ENCODE data around the gene GATB.

The GATB gene

DNA sequence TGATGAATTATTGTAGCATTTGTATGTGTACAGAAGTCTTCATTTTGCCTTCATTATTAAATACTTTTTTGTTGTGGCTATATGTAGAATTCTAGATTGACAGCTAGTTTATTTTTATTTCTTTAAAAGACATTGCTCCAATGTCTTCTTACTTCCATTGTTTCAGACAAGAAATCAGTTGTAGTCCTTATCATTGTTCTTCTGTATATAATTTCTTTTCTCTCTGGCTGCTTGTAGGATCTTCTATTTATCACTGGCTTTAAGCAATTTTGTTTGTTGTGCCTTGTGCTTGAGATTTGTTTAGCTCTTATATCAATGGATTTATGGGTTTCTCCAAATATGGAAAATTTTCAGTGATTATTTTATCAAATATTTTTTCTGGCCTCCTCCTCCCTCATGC is 13.5 kb upstream of the GATB start:
- no peak overlapping the region for H3K27ac ChIP-seq (ENCODE audit: insufficient read depth in 1 of 2, low read depth in 1 of 2, low read length in 2 of 2, poor library complexity in 1 of 2, severe bottlenecking in 2 of 2)
- no peaks in the 10 kb centered on the region for H3K4me1 ChIP-seq (ENCODE audit: control extremely low read depth in 1 of 4, control insufficient read depth in 4 of 4, insufficient read depth in 4 of 4, low read length in 3 of 4)
- H3K36me3 ChIP-seq (ENCODE audit: control insufficient read depth in 4 of 4, insufficient read depth in 4 of 4, low read length in 3 of 4): no peaks in the 10 kb centered on the region
- CTCF ChIA-PET: no interaction called here
- no peak for DNase-seq
- no peak overlapping the region for H3K4me3 ChIP-seq (ENCODE audit: control insufficient read depth in 1 of 7, extremely low read depth in 1 of 7, insufficient read depth in 4 of 7, low read depth in 2 of 7, low read length in 6 of 7)
- H3K9me3 ChIP-seq (ENCODE audit: control extremely low read depth in 1 of 5, control insufficient read depth in 4 of 5, insufficient read depth in 2 of 5, low read depth in 1 of 5, low read length in 4 of 5): peaks cover 0 to 8% (median 4%) of the 10 kb centered on the region in 5 experiments
- peaks cover 0 to 5% (median 2%) of the 10 kb centered on the region in 5 experiments for H3K27me3 ChIP-seq (replicated peaks in 2 of 5; ENCODE audit: control insufficient read depth in 4 of 5, insufficient read depth in 5 of 5, low read length in 4 of 5)
- POLR2A ChIA-PET: no interaction called here

DNA sequence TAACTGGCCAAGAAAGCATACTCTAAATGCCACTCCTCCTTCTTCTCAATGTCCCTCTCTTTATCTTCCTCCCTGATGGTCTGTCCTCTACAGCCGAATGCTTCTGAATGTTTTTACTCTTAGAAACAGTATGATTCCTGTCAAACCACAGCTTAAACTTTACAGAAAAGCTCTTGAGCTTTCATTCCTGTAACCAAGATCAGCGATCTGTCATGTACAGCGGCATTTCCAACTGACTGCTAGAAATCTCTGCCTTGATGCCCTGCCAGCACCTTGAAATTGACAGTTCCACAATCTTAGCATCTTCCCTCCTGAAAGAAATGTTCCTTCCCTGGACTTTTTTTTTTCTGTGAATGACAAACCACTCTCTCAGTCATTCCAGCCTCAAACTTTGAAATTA is 11.5 kb upstream of the GATB start:
- ChIA-PET CTCF (no interaction called here), POLR2A (no interaction called here)
- WGBS (ENCODE audit: insufficient coverage): 100% methylated on average over 3 of the region's 3 CpGs

DNA sequence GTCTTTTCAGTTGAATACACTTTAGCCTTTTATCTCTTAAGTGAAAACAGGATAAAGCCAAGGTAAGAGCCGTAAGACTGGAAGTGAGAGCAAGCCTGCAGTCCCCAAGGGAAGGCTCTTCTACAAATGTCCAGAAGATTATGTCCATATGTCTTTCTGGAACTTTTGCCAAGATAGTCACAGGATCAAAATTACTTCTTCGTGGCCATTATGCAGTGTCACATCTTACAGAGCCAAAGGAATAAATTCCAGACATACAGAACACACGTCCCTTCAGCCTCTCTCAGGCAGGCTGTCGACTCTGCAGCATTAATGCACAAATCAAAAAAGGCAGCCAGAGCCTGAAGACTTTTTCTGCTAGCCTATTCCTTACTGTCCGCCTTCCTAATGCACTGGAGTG is 10.9 kb upstream of the GATB start:
- H3K4me3 ChIP-seq (ENCODE audit: control insufficient read depth in 1 of 7, extremely low read depth in 1 of 7, insufficient read depth in 4 of 7, low read depth in 2 of 7, low read length in 6 of 7): no peak overlapping the region
- peaks cover 0 to 5% (median 2%) of the 10 kb centered on the region in 5 experiments for H3K27me3 ChIP-seq (replicated peaks in 2 of 5; ENCODE audit: control insufficient read depth in 4 of 5, insufficient read depth in 5 of 5, low read length in 4 of 5)
- 94% methylated on average over 3 of the region's 5 CpGs for WGBS (ENCODE audit: insufficient coverage)
- no peaks in the 10 kb centered on the region for H3K36me3 ChIP-seq (ENCODE audit: control insufficient read depth in 4 of 4, insufficient read depth in 4 of 4, low read length in 3 of 4)
- H3K27ac ChIP-seq (ENCODE audit: insufficient read depth in 1 of 2, low read depth in 1 of 2, low read length in 2 of 2, poor library complexity in 1 of 2, severe bottlenecking in 2 of 2): no peak overlapping the region
- no peak for DNase-seq
- peaks cover 0 to 8% (median 4%) of the 10 kb centered on the region in 5 experiments for H3K9me3 ChIP-seq (ENCODE audit: control extremely low read depth in 1 of 5, control insufficient read depth in 4 of 5, insufficient read depth in 2 of 5, low read depth in 1 of 5, low read length in 4 of 5)
- POLR2A ChIA-PET: no interaction called here
- CTCF ChIA-PET: interaction anchor here (0.6 kb wide), 1 partner anchor 882 kb away, joined by 3 read pairs; no protein-coding TSS in a partner anchor
- H3K4me1 ChIP-seq (ENCODE audit: control extremely low read depth in 1 of 4, control insufficient read depth in 4 of 4, insufficient read depth in 4 of 4, low read length in 3 of 4): no peaks in the 10 kb centered on the region

More for the DNA sequence above, 11.5 kb upstream of the GATB start:
- H3K4me3 ChIP-seq (ENCODE audit: control insufficient read depth in 1 of 7, extremely low read depth in 1 of 7, insufficient read depth in 4 of 7, low read depth in 2 of 7, low read length in 6 of 7): no peak overlapping the region
- H3K4me1 ChIP-seq (ENCODE audit: control extremely low read depth in 1 of 4, control insufficient read depth in 4 of 4, insufficient read depth in 4 of 4, low read length in 3 of 4): no peaks in the 10 kb centered on the region
- no peak overlapping the region for H3K27ac ChIP-seq (ENCODE audit: insufficient read depth in 1 of 2, low read depth in 1 of 2, low read length in 2 of 2, poor library complexity in 1 of 2, severe bottlenecking in 2 of 2)
- DNase-seq: no peak
- peaks cover 0 to 8% (median 4%) of the 10 kb centered on the region in 5 experiments for H3K9me3 ChIP-seq (ENCODE audit: control extremely low read depth in 1 of 5, control insufficient read depth in 4 of 5, insufficient read depth in 2 of 5, low read depth in 1 of 5, low read length in 4 of 5)
- H3K27me3 ChIP-seq (replicated peaks in 2 of 5; ENCODE audit: control insufficient read depth in 4 of 5, insufficient read depth in 5 of 5, low read length in 4 of 5): peaks cover 0 to 5% (median 2%) of the 10 kb centered on the region in 5 experiments
- no peaks in the 10 kb centered on the region for H3K36me3 ChIP-seq (ENCODE audit: control insufficient read depth in 4 of 4, insufficient read depth in 4 of 4, low read length in 3 of 4)

DNA sequence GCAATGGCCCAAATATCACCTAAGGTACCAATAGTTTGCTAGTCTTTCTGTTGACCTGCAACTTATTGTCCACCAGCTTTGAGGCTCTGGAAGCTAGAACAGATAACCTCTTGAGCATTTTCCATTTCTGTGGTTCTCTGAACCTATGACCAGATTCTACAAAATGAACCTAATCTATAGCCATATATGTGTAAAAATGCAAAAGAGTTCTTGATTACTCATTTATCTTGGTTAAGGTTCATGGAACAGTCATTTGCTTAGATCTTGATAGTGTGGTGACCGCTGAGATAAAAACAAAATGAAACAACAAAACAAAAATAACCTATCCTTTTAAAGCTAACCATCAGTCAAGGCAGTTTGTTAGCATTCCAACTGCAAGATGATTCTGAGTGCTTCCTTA is 9.3 kb upstream of the GATB start:
- CTCF ChIA-PET: no interaction called here

DNA sequence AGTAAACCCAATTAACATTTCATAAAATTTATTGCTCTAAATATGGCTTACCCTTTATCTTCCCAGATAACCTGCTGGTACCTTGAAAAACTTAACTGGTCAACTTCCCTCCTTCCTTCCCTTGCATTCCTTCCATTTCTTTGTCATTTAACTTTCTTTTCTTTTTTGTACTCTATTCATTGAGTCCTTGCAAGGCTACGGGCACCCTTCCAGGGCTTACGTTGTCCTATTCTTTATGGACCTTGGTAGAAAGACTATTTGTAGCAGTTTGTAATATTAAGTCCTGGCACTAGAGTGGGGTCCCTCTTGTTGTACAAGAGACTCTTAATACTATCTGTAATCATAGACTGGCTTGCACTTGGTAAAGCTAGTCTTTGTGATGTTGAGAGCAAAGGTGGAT is 8.0 kb upstream of the GATB start:
- Histone ChIP-seq H3K36me3 (ENCODE audit: control insufficient read depth in 4 of 4, insufficient read depth in 4 of 4, low read length in 3 of 4) (no peaks in the 10 kb centered on the region), H3K4me1 (ENCODE audit: control extremely low read depth in 1 of 4, control insufficient read depth in 4 of 4, insufficient read depth in 4 of 4, low read length in 3 of 4) (no peaks in the 10 kb centered on the region), H3K27ac (ENCODE audit: insufficient read depth in 1 of 2, low read depth in 1 of 2, low read length in 2 of 2, poor library complexity in 1 of 2, severe bottlenecking in 2 of 2) (no peak overlapping the region), H3K27me3 (replicated peaks in 2 of 5; ENCODE audit: control insufficient read depth in 4 of 5, insufficient read depth in 5 of 5, low read length in 4 of 5) (peaks cover 0 to 7% (median 5%) of the 10 kb centered on the region in 5 experiments), H3K9me3 (ENCODE audit: control extremely low read depth in 1 of 5, control insufficient read depth in 4 of 5, insufficient read depth in 2 of 5, low read depth in 1 of 5, low read length in 4 of 5) (no peaks in the 10 kb centered on the region), H3K4me3 (ENCODE audit: control insufficient read depth in 1 of 7, extremely low read depth in 1 of 7, insufficient read depth in 4 of 7, low read depth in 2 of 7, low read length in 6 of 7) (no peak overlapping the region)
- POLR2A ChIA-PET: no interaction called here
- no peak for DNase-seq
- CTCF ChIA-PET: no interaction called here
- WGBS (ENCODE audit: insufficient coverage): no CpG with 5 or more reads among the region's 2 CpGs

More for the DNA sequence above, 9.3 kb upstream of the GATB start:
- H3K27ac ChIP-seq (ENCODE audit: insufficient read depth in 1 of 2, low read depth in 1 of 2, low read length in 2 of 2, poor library complexity in 1 of 2, severe bottlenecking in 2 of 2): no peak overlapping the region
- H3K9me3 ChIP-seq (ENCODE audit: control extremely low read depth in 1 of 5, control insufficient read depth in 4 of 5, insufficient read depth in 2 of 5, low read depth in 1 of 5, low read length in 4 of 5): peaks cover 0 to 7% (median 2%) of the 10 kb centered on the region in 5 experiments
- POLR2A ChIA-PET: no interaction called here
- H3K36me3 ChIP-seq (ENCODE audit: control insufficient read depth in 4 of 4, insufficient read depth in 4 of 4, low read length in 3 of 4): no peaks in the 10 kb centered on the region
- no peak for DNase-seq
- peaks cover 0 to 5% (median 3%) of the 10 kb centered on the region in 5 experiments for H3K27me3 ChIP-seq (replicated peaks in 2 of 5; ENCODE audit: control insufficient read depth in 4 of 5, insufficient read depth in 5 of 5, low read length in 4 of 5)
- H3K4me3 ChIP-seq (ENCODE audit: control insufficient read depth in 1 of 7, extremely low read depth in 1 of 7, insufficient read depth in 4 of 7, low read depth in 2 of 7, low read length in 6 of 7): no peak overlapping the region
- no CpG with 5 or more reads among the region's 1 CpG for WGBS (ENCODE audit: insufficient coverage)
- no peaks in the 10 kb centered on the region for H3K4me1 ChIP-seq (ENCODE audit: control extremely low read depth in 1 of 4, control insufficient read depth in 4 of 4, insufficient read depth in 4 of 4, low read length in 3 of 4)

DNA sequence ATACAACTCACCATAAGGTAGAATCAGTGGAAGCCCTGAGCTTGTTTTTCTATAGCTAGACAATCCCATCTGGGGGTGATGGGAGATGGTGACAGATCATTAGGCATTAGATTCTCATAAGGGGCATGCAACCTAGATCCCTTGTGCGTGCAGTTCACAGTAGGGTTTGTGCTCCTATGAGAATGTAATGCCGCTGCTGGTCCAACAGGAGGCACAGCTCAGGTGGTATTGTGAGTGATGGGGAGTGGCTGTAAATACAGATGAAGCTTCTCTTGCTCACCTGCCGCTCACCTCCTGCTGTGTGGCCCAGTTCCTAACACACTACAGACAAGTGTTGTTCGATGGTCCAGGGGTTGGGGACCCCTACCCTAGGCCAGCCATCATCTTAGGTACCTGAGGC is 5.9 kb upstream of the GATB start:
- ChIA-PET POLR2A (no interaction called here), CTCF (no interaction called here)
- H3K4me1 ChIP-seq (ENCODE audit: control extremely low read depth in 1 of 4, control insufficient read depth in 4 of 4, insufficient read depth in 4 of 4, low read length in 3 of 4): no peaks in the 10 kb centered on the region
- WGBS (ENCODE audit: insufficient coverage): 93% methylated on average over 4 of the region's 4 CpGs
- no peaks in the 10 kb centered on the region for H3K9me3 ChIP-seq (ENCODE audit: control extremely low read depth in 1 of 5, control insufficient read depth in 4 of 5, insufficient read depth in 2 of 5, low read depth in 1 of 5, low read length in 4 of 5)
- DNase-seq: no peak
- no peaks in the 10 kb centered on the region for H3K36me3 ChIP-seq (ENCODE audit: control insufficient read depth in 4 of 4, insufficient read depth in 4 of 4, low read length in 3 of 4)
- peaks cover 0 to 9% (median 5%) of the 10 kb centered on the region in 5 experiments for H3K27me3 ChIP-seq (replicated peaks in 2 of 5; ENCODE audit: control insufficient read depth in 4 of 5, insufficient read depth in 5 of 5, low read length in 4 of 5)
- H3K27ac ChIP-seq (ENCODE audit: insufficient read depth in 1 of 2, low read depth in 1 of 2, low read length in 2 of 2, poor library complexity in 1 of 2, severe bottlenecking in 2 of 2): no peak overlapping the region
- no peak overlapping the region for H3K4me3 ChIP-seq (ENCODE audit: control insufficient read depth in 1 of 7, extremely low read depth in 1 of 7, insufficient read depth in 4 of 7, low read depth in 2 of 7, low read length in 6 of 7)

DNA sequence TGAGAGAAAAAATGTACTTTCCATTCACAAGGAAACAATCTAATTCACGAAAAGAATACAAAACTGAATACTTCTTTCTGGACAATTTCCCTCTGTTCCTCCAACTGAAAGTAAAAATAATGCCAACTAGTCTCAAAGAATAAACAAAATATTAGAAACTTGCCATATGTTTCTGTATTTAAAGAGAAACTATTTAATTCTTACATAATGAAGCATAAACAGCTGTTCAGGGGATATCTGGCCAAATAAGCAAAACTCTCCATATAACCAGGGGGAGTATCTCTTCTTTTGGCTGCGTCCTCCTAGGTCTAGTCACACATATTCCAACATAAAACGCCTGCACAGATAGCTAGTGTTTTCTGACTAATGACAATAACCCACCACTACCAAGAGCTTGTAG is 805 bp downstream of the GATB start:
- H3K9me3 ChIP-seq (ENCODE audit: control extremely low read depth in 1 of 5, control insufficient read depth in 4 of 5, insufficient read depth in 2 of 5, low read depth in 1 of 5, low read length in 4 of 5): no peaks in the 10 kb centered on the region
- H3K36me3 ChIP-seq (ENCODE audit: control insufficient read depth in 4 of 4, insufficient read depth in 4 of 4, low read length in 3 of 4): peaks cover 2 to 15% (median 9%) of the 10 kb centered on the region in 4 experiments
- CTCF ChIA-PET: interaction anchor here (1.4 kb wide), 1 partner anchor 642 kb away, joined by 3 read pairs; no protein-coding TSS in a partner anchor
- peaks cover 0 to 4% (median 0%) of the 10 kb centered on the region in 5 experiments for H3K27me3 ChIP-seq (replicated peaks in 2 of 5; ENCODE audit: control insufficient read depth in 4 of 5, insufficient read depth in 5 of 5, low read length in 4 of 5)
- DNase-seq: no peak
- POLR2A ChIA-PET: no interaction called here
- 7% methylated on average over 2 of the region's 3 CpGs for WGBS (ENCODE audit: insufficient coverage)
- H3K27ac ChIP-seq (ENCODE audit: insufficient read depth in 1 of 2, low read depth in 1 of 2, low read length in 2 of 2, poor library complexity in 1 of 2, severe bottlenecking in 2 of 2): peak overlapping the region; percentile 77 to 90
- H3K4me1 ChIP-seq (ENCODE audit: control extremely low read depth in 1 of 4, control insufficient read depth in 4 of 4, insufficient read depth in 4 of 4, low read length in 3 of 4): peaks cover 6 to 13% (median 10%) of the 10 kb centered on the region in 4 experiments
- H3K4me3 ChIP-seq (ENCODE audit: control insufficient read depth in 1 of 7, extremely low read depth in 1 of 7, insufficient read depth in 4 of 7, low read depth in 2 of 7, low read length in 6 of 7): peak overlapping the region in 6 of 7 experiments; percentile 87 to 99 (median 94)
